SH-SY5Y (cell line): ENCODE results near the gene CDC20.

Source experiments
- GATA2 ChIP-seq: IDR thresholded peaks from 2 replicates; pipeline ENCODE4 v1.6.1; 2011; ENCODE audit warnings: mild to moderate bottlenecking, low read depth, low read length
- GATA3 ChIP-seq: IDR thresholded peaks from 2 replicates; pipeline ENCODE4 v1.6.1; 2011; ENCODE audit warnings: low read depth, mild to moderate bottlenecking, low read length, moderate library complexity

Gene CDC20

DNA sequence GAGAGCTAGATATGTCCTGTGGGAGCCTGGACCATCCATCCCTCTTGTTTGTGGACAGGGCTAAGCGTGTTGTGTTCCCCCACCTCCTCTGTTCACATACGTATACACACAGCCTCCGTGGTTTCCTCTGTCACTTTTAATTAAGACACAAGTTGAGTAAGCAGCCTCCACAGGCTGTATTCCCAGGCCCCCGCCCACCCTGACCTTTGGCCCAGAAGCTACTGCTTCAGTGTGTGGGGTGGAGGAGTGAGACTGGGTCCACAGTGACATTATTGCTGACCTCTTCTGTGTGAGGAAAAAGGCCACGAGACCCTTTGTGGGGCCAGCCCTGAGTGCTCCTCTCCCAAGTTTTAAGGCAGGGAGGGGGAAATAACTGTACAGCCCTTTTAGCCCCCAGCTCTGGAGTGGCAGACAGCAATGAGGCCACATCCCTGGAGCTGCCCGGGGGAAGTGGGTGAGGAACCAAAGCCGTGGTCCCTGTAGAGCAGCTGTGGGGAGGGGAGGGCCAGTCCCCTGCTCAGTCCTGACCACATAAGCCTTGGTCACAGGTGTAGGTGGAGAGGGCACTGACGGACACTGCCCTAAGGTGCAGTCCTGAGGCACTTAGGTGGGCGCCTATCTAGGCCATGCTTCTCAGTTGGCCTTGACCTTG, 4.6 kb downstream of the CDC20 start:
- TF ChIP-seq GATA3 (no peak), GATA2 (no peak)

DNA sequence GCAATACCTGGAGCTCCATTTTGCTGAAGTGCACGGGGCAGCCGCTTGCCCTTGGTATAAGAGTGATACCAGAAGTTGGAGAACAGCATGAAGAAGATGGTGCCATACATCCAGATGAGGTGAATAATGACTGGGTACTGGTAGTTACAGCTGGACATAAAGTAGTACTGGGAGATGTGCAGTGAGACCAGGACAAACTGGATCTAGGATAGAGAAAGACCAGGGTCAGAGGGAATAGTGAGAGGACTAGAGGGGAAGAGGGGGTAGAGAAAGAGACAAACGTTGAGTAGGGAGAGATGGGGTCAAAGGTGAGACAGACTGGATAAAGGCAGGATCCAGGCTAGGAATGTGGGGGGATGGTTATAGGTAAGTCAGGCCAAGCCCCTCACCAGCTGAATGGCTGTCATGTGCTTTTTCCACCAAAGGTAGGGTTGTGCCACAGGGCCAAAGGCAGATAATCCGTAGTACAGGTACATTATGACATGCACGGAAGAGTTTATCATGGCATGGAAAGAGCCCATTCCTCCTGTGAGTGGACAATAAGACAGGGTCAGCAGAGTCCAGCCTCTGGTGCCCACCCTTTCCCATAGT, 5.2 kb downstream of the CDC20 start:
- TF ChIP-seq GATA2: no peak
- TF ChIP-seq GATA3: no peak

DNA sequence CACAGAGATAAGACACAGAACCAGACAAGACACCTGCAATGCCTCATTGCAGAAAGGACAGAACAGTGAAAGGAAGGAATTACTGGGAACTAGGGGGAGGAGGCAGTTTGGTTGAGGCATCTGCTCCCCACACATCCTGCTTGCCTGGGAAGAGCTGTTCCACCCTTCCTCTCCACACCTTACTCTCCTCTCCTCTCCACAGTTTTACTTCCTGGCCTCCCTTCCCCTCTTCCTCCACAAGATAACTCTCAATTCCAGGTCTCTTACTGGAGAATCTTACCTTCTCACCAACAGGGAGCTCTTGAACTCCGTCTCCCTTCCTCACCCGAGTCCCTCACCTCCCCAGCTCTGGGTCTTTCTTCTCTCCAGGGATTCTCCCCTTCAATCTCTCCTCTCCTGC, 6.9 kb downstream of the CDC20 start:
- TF ChIP-seq GATA2 (no peak), GATA3 (no peak)

DNA sequence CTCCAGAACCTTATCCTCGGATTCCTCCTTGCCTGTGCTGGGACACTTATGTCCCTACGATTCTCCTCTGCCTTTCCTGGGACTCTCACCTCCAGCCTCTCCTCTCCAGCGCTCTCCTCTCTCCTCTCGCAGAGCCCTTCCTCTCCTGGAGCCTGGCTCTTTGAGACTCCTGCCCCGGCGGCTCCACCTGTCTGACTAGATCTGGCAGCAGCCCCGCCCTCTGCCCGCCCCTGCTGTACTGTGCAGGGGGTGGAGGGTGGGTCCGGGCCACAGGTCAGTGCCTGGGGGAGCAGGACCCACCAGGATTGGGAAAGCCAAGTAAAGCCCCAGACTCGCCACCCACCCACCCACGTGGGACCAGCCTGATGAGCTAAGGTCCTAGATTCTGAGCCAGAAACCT, 7.4 kb downstream of the CDC20 start:
- TF ChIP-seq GATA3: no peak
- no peak for TF ChIP-seq GATA2

DNA sequence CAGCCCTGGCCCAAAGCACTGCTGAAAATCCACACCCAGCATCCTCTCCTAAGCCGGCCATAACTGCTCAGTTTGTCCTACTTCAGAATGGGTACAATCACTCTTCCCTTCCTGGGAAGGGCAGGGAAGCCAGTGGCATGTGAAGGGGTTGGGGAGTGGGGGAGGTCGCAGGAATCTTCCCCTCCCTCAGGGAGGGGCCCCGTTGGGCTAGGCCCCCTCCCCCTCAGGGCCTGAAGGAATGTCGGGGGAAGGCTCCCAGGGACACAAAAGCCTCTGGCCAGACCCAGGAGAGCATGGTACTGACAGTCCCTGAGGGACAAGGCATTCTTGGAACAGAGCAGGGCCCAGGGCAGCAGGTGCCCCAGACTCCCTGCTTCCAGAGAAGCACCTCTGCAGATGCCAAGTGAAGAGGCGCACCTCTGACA, 7.8 kb downstream of the CDC20 start:
- TF ChIP-seq GATA3 (no peak), GATA2 (no peak)

DNA sequence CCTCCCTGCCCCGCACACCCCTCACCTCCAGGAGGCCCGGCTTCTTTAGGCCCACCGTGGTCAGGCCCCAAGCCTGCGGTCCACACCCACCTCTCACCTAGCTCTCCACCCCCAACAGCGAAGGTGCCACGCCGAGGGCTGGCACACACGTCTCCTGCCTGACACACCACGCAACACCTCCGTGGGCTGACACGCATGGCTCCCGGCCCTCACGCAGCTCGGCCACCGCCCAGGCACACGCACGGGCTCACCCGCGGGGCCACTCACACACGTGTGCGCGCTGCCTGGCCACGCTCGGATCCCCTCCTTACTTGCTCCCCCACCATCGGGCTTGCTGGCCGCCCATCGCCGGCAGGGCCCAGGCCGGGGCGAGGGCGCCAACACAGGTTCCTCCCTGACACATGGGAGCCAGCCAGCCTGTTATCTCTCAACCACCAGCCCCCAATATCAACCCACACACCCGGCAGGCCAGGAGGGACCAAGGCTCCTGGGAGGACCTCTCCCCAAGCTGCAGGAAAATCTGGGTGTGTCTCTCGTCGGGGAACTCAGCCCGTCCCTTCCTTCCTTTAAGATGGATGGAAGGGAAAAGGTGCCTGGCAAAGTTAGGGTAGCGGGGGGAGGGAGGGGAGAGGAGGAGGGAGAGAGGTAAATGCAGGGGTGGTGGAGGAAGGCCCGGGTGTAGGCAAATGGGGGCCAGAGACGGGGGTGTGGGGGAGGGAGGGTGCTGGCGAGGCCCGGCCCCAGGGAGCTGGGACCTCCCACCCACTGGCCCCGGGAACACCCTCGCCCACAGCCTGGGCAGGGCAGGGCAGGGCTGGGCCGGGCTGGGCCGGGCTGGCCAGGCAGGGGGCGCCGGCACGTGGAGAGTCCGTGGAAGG, 8.5 kb downstream of the CDC20 start:
- TF ChIP-seq GATA2 (no peak), GATA3 (no peak)

DNA sequence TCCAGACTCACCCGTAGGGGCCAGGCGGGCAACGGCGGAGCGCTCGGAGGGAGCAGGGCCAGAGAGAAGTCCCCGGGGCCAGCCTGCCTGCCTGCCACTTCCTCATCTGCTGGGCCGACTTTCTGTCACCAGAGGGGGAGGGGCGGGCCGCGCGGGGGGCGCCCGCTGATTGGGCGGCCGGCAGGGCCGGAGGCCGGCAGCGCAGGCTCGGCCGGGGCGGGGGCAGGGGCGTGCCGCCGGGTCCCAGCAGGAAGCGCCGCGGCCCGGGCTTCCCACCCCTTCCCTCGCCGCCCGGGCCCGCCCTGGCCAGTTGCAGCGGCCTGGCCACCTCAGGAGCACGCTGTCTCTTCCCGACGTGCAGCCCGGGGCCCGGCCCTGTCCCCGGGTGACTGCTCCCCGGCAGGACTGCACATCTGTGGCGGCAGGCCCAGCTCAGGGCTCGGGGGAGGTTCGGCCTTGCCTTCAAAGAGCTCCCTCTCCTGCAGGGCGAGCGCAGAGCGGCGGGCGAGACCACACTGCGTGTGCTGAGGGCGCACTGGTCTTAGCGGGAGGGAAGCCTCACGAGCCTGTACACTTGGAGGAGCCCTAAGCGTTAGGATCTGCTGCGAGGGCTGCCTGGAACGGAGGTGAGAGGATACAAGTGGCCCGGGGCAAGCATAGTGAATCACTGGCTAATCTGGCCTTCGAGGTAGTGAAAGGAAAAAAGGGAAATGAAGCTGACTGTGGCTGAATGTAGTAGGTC, 9.3 kb downstream of the CDC20 start, which contains the start of gene ELOVL1:
Gene ELOVL1, minus strand, starts transcription at position 108 of the 742 bp plus-strand sequence. CDS start 2,402 bp downstream, outside the sequence.
- TF ChIP-seq GATA3 (no peak), GATA2 (no peak)

DNA sequence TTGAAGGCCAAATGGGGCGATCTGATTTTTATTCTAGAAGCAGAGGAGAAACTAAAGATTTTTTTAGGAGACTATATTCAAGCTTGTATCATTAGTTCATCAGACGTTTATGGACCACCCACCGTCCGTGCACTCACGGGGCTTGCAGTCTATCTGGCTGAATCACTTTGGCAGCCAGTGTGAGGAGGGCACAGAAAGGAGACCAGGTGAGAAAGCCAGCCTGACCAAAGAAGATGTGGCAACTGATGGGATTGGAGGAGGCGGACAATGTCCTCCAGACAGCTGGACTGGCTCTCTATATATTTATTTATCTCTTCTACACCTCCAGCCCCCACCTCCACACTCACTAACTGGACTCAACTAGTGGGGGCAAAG, 9.9 kb downstream of the CDC20 start:
- TF ChIP-seq GATA2 (no peak), GATA3 (no peak)

DNA sequence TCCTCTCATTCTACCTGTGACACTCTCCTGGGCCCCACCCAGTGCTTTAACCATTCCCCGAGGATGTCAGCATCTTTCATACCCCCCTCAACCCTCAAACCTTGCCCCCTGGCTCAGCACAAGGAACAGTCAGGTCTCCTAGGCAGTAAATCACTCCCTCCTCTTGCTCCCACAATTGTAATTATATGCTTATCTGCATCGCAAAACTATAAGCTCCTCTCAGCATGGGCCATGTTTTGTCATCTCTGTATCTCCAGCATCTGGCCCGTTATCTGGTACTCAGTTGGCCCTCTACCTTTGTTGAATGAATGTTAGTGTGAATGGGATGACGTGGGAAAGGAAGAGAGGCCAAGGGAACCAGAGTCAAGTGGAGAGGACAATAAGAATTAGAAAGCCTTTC, 11.8 kb downstream of the CDC20 start:
- TF ChIP-seq GATA3: no peak
- no peak for TF ChIP-seq GATA2

DNA sequence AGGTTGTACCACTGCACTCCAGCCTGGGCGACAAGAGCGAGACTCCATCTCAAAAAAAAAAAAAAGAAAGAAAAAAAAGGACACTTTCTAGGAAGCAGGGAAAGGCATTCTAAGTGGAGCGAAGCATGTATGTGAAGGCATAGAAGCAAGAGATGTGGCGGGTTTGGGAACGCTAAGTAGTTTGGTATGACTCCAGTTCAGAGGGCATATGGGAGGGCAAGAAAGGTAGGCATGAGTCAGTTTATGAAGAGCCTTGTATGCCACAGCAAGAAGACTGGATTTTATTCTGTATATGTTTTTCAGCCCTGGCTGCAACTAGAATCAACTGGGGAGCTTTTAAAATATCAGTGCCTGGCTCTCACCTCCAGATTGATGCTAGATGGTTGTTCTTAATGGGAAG, 13.4 kb downstream of the CDC20 start:
- TF ChIP-seq GATA2 (no peak), GATA3 (no peak)

DNA sequence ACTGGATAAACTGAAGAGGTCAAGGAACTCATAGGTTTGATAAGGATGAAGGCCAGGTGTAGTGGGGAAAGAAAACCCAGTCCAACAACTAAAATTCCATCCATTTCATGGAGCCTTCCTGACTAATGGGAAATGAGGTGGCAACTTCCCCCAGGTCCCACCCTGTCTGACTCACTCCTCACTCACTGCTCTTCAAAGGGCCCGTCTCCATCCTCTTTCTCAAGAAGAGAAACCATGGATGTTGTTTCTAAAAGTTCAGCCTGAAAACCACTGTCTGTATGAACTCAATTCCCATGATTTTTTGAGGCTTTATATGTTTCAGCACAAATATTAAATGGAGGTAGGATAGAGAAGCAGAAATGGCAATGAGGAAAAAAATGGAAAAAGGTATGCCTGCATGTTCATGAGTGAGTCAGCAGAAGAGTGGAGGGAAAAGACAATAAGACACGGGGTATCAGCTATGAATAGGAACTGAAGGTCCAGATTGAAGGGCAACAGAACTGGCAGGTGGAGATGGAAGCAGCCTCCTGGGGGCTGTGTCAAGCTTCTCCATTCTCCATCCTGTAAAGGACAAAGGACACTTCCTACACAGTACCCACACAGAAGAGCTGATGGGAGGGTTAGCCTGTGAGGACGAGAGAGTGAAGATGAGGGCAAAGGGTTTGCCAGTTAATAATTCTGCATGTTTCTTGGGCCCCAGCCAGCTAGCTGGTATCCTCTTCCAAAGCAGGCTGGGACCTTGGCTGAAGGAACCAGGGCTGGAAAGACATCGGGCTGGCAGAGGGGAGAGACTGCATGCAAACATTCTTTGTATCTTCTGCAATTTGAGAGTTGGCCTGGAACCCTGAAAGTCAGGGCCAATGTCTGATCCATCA, 14.5 kb downstream of the CDC20 start:
- no peak for TF ChIP-seq GATA2
- TF ChIP-seq GATA3: no peak

DNA sequence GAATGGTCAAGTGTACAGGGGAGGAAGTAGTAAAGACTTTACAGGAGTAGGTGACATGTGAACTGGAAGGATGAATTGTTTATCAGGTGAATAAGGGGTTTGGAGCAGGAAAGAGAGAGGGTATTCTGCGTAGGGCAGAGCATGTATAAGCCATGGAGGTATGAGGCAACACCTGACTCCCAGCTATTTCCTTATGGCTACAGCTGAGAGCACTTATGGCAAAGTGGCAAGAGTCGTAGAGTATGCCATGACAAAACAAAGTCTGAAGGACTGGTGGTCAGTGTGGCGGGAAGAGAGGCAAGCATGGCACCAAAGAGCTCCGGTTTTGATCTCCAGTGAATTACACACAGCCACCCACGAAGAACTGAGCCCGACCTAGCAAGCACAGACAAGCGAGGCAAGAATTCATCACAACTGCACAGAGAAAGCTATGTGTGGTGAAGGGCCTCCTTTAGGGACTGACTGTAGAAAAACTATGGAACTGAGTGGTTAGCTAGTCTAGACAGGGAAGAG, 18.0 kb downstream of the CDC20 start:
- TF ChIP-seq GATA2 (no peak), GATA3 (no peak)

DNA sequence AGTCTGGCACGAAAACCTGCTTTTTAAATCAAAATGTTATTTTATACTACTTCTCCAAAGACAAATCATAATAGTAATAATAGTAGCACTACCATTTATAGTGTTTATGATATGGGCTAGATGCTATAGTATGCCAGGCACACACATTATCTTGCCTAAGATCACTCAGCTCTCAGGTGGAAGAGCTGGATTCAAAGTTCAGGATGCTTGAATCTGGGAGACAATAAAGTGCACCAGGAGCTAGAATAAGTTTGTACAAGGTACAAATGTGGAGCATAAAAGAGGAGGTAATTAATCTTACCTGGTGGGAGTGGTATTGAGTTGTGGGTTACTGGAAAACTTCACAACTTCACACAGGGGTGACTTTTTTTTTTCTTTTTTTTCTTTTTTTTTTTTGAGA, 19.1 kb downstream of the CDC20 start:
- TF ChIP-seq GATA2: no peak
- TF ChIP-seq GATA3: no peak

DNA sequence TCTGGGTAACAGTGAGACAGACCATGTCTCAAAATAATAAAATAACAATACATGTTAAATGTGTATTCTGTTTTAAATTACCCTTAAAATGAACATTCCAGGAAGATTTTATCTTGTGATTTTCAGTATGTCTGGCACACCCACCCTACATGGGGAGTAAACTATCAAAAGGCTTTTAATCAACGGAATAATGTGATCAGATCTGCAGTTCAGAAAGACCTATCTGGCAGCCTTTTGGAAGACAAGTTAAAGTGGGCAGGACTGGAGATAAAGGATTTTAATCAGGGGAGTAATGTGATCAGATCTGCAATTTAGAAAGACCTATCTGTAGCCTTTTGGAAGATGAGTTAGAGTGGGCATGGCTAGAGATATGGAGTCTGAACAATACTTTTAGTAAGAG, 20.7 kb downstream of the CDC20 start:
- peak; percentile 69 for TF ChIP-seq GATA2
- TF ChIP-seq GATA3: peak; percentile 74
